Cortex of kidney (tissue), 1 donor: ENCODE measurements around the gene FAM20A.

Source experiments
- DNase-seq: peaks from one replicate; lab custom pipeline; 2025; lab: John Stamatoyannopoulos, UW

FAM20A gene

DNA sequence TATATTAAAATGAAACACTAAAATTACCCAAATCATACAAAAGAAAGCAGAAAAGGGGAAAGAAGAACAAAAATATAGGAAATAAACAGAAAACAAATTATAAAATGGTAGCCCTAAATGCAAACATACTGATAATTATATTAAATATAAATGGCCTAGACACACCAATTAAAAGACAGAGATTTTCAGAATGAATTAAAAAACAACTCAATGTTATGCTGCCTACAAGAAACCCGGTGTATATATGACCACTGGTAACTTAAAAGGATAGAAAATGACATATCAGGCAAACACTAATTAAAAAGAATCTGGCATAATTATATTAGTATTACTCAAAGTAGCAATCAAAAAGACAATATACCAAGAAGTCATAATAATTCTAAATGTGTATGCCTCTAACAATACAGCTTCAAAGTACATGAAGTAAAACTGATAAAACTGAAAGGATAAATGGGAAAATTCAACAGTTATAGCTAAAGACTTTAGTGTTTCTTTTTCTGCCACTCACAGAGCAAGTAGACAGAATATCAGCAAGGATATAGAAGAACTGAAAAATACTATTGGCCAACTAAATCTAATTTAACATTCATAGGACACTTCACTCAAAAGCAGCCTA is 7.5 kb upstream of the FAM20A start:
- DNase-seq, result no peak

DNA sequence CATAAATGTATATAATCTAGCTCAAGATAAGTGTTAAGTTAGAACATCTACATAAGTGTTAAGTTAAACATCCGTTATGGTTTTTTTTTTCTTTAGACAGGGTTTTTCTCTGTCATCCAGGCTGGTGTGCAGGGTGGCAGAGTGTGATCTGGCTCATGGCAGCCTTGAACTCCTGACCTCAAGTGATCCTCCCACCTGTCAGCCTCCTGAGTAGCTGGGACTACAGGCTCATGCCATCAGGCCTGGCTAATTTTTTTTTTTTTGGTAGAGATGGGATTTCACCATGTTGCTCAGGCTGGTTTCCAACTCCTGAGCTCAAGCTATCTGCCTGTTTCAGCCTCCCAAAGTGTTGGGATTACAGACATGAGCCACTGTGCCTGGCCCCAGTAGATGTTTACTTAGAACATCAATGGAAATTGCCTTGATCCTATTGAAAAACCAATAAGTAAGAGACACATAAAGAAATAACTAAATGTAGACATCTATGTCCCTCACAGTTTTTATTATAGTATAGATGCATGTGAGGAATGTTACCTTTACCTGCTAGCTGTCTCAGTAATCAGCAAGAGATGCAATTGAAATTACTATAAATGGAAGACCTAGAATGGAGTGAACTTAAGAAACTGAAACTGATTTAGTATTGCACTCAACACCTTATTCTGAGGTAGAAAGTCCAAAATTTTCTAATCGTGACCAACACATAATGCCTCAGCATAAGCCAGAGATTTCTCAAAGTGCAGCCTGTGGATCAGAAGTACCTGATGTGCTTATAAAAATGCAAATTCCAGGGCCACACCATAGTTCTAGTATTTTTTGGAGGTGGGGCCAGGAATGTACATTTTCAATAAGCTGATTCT is 5.5 kb upstream of the FAM20A start:
- DNase-seq, result no peak

DNA sequence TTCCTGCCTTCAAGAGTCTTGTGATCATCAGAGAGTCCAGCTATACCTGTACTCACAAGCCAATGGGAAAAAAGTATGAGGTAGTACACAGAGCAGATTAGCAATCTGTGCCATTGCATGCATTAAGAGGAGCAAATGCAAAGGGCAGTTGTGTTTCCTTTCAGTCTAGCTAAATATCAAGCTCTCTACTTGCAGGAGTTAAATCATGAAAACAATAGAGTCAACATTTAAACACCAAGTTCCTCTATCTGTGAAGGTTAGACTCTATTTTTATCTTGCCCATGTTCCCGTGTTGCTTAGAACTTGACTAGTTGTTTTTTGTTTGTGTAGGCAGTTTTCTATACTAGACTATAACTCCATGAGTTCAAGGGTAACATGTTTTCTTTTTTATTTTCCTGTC is 4.7 kb upstream of the FAM20A start:
- DNase-seq, result no peak

DNA sequence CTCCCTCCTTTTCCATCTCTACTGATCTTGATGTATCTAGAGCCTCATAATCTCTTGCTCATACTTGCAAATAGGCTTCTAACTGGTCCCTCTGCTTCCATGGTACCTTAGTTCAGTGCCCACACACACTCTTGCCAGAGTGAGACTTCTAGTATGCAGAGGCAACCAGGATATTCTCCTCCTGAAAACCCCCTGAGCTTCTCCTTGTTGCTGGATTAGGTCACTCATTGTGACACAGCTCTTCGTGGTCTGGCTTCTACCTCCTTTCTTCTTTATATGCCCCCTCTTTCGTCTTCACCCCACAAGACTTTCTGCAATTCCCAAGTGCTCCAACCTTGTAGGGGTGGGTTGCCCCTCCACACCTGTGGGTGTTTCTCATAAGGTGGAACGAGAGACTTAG is 2.5 kb upstream of the FAM20A start:
- no peak for DNase-seq

DNA sequence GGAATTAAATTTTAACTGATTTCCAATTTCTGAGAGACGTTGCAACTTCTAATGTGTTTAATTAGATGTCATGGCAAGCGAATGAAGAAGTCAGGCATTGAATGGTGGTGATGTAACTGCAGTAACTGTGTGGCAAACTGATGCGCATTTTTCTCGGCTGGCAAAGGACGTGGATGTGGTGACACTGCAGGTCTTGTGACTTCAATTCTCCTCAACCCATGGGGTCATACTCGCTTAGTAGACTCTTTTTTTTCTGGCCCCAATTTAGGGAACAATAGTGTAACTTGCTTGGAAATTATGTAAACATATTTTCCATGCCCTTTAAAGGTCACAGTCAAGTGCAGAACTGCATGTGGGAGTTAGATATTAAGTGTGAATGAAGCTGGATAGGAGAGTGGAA is 1.9 kb upstream of the FAM20A start:
- no peak for DNase-seq

DNA sequence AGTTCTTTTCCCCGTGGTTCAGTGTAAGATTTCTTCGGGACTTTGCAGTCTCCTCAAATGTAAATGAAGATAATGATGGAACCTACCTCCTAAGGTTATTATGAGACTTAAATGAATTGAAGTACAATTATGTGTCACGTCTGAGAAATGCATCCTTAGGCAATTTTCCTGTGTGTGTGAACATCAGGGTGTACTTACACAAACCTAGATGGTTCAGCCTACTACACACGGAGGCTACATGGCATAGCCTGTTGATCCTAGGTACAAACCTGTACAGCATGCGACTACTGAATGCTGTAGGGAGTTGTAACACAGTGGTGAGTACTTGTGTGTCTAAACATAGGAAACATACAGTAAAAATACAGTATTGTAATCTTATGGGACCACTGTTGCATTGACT is 1.1 kb upstream of the FAM20A start:
- no peak for DNase-seq

DNA sequence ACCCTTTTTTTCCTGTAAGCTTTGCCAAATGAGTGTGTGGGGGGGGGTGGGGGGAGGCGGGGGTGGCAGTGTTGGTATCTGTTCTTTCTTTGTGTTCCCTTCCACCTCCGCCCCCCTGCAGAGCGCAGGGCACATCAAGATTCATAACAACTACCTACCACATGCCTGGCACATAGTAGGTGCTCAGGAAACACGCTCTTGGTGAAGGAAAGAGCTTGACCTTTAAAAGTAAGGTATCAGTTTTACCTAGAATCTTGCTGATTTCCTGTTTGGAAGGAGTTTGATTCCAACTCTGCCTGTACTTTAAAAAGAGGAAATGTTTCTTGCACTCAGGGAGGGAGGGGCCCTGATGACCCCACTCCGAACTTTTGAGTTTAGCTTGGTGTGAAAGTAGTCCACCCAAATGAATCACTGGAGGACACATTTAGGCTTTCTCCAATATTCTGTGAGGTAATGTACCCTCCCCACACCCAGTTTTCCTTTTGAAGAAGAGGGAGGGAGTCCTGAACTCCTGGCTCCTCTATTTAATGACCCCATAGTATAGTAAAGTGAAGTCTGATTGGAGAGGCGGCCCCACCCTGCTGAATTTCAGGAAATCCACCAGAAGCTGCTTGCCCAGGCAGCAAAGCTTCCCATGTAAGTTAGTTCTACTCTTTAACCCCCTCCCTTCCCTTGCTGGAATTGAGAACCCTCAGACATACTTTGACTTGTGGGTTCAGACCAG is 560 bp upstream of the FAM20A start:
- DNase-seq, result no peak

DNA sequence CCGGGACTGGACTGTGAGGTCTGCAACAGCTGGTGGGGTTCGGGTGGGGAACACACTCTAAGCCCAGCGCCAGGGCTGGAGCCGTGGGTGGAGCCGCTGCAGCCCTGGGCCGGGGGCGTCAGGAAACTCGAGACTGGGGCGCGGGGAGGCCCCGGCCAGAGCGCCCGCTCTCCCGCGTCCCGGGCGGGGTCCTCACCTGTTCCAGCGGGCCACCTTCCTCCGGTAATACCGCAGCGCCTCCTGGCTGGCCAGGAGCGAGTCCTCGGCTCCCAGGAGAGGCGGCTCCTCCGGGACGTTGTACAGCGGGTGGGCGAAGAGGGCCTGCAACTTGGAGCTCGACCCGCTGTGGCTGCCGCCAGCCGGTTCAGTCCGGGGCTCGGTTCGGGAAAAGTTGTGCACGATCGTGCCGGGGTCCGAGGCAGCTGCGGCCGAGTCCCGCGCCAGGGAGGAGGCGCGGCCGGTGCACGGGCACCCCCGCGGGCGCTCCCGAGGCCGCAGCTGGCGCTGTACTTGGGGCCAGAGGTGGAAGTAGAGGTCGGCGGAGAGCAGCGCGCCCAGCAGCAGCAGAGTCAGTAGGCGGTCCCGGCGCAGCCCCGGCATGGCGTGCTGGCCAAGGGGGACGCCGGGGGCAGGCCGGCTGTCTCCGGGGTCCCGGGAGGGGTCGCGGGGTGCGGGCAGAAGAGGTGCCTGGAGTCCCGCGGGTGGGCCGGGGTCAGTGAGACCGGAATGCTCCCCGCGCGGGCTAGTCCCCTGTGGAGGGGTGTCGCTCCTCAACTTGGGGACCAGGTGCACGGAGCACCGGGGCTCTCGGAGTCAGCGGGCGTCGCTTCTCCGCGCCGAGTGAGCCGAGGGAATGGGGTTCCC is 868 bp downstream of the FAM20A start:
- no peak for DNase-seq

DNA sequence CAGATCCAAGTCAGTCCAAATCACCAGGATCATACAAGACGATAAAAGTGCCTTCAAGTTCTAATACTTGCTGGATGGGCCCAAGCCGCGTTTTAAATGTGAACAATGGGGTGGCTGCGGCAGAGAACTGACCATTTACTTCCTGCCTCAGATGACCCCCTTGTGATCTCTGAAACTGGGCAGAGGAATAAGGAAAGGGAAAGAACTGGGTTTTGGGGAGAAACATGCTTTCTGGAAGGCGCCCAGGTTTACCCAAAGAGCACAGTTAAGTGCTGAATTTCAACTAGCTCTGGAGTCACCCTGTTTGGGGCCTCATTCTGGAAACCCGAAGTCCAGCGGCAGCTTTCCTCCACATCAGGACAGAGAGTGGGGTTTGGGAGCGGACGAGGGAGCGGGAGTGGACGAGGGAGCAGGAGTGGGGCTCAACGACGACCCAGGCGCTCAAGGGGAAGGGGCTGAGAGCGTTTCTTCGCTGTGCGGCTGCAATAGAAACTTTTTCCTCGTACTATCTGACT is 1.6 kb downstream of the FAM20A start:
- DNase-seq, result no peak

DNA sequence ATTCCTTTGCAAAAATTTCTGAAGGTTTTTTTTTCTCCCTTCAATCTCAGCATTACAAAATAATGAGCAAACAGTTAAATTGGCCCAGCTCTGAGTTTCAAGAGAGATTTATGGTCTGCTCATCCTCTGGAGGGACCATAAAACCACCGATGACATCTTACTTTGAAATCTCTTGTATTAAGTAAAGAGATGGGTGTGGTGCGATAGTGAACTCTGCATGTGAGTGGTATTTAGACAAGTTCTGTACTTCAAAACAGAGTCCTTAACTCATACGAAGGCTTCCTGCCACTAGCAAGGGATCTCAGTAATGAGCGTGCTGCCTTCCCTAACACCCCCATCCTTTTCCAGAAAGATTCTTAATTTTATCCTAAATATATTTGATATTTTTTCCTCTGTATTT is 2.1 kb downstream of the FAM20A start:
- no peak for DNase-seq

DNA sequence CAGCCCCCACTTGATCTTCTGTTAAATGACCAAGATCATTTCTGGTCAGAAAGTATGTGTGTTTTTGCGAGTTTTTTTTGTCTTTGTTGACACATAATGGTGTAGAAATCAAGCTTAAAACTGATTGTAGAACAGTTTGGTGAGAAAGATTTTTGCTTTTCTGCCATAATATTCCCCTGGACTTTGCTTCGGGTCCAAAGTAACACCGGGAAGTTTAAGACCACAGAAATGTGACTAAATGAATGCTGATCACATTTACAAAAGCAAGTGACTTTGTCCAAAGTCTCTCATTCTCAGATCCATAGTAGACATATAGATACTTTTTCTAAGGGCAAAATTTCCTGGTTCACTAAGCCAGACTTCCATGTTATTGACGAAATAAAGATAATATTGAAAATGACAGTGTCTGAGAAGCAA is 2.6 kb downstream of the FAM20A start:
- no peak for DNase-seq

DNA sequence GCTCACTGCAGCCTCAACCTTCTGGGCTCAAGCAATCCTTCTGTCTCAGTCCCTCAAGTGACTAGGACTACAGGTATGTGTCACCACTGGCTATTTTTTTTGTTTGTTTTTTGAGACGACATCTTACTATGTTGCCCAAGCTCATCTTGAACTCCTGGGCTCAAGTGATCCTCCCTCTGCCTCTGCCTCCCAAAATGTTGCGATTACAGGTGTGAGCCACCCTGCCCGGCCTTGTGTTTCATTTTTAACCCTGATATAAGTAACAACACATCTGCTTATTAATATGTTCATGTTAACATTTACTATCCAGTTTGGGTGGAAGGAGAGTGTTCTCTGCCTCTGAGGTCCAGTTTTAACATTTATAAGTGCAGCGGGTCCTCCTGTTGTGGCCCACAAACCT is 3.1 kb downstream of the FAM20A start:
- DNase-seq, result no peak

DNA sequence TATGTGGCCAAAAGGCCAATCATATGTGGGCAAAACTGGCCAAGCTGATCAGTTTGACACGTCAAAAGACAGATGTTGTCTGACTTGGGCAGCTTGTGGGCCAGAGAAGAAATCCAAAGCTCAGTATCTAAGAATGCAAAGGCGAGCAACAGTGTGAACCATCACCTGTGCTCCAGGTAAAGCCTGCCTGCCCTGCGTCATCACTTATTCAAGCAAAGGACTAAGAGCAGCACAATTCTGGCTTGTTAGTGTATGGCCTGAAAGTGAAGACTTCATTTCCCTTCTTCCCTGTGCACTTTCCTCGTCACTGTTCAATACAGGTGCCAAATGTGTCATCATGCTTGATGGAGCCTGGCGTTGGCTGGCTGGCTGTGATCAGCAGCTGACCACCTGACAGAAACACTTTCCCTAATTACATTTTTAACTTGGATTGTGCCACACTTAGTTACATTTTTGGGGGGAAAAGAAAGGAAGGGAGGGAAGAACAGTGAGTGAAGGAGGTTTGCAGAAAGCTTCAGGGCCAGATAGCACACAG is 4.7 kb downstream of the FAM20A start:
- DNase-seq, result no peak

DNA sequence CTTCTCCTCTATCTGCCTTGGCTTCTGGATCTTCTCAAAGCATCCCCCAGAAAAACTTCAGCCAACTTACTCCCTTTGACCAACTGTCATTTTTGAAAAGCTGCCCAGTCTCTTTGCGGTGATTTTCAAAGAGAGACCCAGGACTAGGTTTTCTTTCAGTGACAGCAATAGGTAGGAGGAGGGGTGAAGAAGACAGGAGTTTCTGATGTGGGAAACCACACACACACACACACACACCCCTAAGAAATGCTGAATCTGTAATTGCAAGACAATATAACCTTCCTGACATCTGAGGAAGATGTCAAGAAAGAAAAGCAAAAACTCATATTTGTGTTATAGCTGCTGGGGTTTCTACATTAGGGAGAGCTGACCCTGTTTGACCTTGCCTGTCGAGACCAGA is 5.2 kb downstream of the FAM20A start:
- no peak for DNase-seq

DNA sequence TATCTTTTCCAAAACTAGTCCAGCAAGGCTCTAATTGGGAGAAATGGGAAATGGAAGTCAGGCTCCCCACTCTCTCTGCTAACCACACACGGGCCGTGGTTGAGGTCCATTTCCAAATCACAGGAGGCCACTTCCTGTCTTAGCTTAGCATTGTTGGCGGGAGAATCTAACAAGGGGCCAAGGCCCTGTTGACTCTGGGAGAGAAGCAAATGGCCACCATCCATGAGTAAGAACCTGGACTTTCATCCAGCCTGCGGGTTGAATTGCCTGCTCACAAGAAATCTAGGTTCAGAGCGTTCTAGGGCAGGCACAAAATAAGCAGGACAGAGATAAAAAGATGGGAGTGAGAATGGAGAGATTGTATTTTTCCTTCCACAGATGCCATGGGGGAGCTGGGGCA is 5.7 kb downstream of the FAM20A start:
- no peak for DNase-seq

DNA sequence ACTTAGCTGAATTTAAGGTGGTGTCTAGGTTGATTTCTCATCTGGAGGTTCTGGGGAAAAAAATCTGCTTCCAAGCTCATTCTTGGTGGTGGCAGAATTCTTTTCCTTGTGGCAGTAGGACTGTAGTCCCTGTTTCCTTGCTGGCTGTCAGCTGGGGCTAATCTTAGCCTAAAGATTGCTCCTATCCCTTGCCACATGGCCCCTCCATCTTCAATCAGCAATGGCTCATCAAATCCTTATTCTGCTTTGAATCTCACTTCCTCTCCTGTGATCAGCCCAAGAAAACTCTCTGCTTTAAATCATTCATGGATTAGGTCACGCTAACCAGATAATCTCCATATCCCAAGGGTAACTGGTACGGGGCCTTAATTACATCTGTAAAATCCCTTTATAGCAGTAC is 6.6 kb downstream of the FAM20A start:
- DNase-seq, result no peak

DNA sequence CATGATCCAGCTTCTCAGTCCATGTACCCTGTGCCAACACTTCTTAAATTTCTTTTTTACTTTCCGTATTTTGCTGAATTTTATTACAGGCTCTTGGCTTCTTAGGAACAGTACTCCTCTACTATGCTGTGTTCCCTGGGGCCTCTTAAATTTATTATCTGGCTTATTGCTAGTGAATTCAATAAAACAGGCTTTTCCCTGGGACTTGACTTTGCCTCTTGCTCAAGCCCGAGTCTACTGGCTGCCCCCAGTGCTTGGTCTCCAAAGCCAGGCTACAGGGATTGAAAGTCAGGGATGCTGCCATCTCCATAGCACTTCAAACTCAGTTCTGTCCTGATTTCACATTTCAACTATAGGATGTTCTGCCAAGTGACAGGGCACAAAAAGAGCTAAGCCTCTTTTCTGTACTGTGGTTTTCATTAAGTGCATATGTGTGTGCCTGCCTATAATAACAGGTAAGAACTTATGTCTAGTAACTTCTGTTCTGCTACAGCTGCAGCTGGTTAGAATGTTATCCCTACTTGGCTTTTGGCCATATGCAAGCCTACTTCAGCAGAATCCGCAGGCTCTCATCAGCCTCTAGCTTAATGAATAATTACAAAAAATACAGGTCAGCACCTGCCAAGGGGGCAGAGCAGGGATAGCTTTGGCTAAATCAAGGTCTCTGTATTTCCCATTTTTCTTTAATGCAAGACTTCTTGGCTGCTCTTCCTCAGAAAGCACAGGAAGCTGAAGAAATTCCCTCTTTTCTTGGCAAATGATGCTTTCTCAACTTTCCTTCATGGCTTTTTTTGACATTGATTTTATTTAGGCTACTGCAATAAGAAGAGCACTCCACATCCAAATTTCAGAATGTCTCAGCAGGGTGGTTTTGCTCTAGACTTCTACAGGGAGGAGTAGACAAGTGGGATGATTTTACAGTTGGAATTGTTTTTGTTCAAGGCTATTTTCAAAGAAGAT is 8.2 kb downstream of the FAM20A start:
- no peak for DNase-seq

DNA sequence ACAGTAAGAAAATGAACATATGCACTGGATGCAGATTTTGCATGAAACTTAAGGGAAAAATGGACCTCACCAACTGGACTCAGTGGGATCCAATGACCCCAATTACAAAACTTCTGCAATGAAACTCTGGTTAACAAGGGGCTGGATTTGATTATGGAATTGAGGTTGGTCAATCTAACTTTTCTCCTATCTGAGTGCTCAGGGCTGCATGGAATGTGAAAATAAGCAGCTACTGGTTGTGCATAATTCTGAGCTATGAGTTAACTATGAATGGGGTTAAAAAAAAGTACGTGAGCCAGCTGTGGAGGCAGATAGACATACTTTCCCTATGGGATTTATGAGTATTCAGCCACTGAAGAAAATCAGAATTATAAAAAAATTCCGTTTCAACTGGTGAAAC is 9.2 kb downstream of the FAM20A start:
- DNase-seq, result no peak

DNA sequence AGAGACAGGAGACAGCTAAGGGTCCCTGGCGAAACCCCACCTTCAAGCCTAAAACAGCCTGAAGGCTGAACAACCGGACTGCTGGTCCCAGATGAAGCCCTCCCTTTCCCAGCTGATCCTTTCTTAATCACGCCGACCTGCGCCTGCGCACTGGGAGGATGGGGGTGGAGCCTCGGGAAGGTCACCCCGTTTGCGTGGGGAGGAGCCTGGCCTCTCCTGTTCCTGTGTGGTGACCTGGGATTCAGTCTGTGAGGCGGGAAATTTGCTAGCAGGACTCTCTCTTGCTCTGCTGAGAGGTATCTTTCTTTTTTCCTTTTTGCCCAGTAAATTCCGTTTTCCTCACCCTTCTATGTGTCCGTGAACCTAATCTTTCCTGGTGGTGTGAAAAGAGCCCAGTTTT is 9.6 kb downstream of the FAM20A start:
- no peak for DNase-seq

DNA sequence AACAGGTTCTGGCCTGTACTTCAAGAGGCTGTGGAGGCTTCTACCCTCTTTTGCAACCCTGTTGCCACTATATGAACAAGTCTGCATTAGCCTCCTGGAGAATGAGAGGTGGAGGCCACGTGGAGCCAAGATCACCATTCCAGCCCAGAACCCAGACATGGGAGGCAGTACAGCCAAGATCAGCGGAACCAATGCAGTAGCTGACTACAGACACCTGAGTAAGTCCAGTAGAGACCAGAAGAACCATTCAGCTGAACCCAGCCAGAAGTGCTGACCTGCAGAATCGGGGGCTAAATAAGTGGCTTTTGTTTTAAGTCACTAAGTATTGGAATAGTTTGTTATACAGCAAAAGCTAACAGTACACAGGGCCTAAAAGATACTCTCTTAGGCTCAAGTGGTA is 12.1 kb downstream of the FAM20A start:
- no peak for DNase-seq

DNA sequence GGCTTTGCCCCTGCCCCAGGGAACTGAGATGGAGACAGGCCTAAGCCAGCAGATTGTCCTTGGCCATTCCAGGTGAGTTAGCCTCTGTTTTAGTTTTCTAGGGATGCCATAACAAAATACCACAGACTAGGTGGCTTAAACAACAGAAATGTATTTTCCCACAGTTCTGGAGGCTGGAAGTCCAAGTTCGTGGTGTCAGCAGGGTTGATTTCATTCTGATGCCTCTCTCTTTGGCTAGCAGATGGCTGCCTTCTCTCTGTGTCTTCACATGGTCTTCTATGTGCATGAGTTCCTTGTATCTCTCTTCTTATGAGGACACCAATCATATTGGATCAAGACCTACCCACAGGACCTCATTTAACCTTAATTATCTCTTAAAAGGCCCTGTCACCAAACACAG is 12.8 kb downstream of the FAM20A start:
- no peak for DNase-seq
